NCI-H146 treated with DMSO at 0.1 percent for 48 hours (cell line): ENCODE measurements around the gene ARHGEF2.
A peak's percentile ranks its signal among the peaks of the same experiment; 100 is the strongest.

Experiments used
- DNase-seq: peaks from one replicate; lab custom pipeline; 2025; ENCODE audit not compliant: unreplicated experiment; lab: John Stamatoyannopoulos, UW

The ARHGEF2 gene

DNA sequence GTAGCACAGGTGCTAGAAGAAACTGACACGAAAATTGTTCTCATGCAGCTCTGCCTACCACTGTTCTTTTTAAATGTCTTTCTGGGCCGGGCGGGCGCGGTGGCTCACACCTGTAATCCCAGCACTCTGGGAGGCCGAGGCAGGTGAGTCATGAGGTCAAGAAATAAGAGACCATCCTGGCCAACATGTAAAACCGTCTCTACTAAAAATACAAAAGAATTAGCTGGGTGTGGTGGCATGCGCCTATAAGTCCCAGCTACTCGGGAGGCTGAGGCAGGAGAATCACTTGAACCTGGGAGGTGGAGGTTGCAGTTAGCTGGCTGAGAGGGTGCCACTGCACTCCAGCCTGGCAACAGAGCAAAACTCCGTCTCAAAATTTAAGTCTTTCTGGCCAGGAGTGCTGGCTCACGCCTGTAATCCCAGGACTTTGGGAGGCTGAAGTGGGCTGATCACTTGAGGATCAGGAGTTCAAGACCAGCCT, 66.3 kb downstream of the ARHGEF2 start:
- peak; percentile 6 for DNase-seq

DNA sequence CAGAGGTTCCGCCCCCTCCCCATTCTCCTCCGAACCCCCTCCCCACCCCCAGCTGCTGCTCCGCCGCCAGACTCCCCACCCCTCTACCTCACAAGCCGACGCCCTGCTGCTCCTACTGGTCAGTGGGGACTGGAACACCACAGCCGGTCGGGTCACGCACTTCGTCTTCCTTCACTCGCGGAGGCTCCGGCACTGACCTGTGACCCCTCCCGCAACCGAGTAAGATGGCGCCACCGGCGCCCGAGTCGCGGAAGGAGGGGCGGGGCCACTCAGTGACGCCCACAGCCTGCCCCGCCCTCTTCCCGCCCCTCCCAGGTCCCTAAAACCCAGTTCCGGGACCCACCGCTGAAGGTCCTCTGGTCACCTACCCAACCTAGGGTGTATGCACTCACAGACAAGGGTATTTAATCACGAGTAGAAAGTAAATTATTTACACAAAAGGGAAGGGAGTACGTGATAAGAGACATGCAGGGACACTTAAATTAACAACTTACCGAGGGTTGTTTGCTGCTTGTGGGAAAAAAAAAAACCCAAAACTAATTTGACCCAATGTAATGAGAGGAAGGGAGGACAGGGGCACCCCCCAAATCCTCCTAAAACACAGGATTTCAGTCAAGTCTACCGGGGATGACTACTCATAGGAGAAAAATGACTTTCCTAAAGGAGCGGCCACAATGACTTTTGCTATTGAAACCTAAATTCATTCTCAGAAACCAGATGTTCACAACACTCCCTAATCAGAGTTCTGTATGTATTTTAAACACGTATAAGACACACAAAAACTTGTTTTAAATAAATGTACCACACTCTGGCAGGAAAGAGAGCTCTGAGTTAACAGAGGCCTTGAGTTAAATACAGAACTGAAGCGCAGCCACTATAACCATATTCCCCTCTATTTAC, 66.9 kb downstream of the ARHGEF2 start, which contains the start of gene RIT1:
RIT1 (minus strand) TSS at position 194 of the 900 bp plus-strand sequence. CDS start 588 bp downstream, outside the sequence.
- peak; percentile 66 for DNase-seq

GRCh38 chr1:155910621-155911121, 67.7 kb downstream of the ARHGEF2 start:
- peak; percentile 42 for DNase-seq

DNA sequence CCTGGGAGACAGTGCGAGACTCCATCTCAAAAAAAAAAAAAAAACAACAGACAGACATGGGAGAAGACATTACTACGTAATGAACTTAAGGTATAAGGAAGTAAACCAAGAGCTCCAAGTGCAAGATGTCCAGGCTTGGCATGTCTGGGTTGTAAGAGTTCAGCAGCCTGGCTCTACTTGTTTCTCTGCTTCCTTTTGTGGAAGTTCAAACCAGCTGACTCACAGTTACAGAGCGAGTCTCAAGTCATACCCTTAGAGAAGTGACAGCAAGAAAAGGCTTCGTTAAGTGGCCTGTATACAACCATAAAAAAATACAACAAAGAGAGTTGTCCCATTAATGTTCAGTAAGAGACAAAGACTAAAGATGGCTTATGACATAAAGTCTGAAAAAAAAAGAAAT, 68.5 kb downstream of the ARHGEF2 start:
- no peak for DNase-seq

GRCh38 chr1:155904261-155904660, 74.1 kb downstream of the ARHGEF2 start:
- DNase-seq = no peak

- no peak for DNase-seq
Measured at GRCh38 chr1:155900161-155900560, 78.2 kb downstream of the ARHGEF2 start.

GRCh38 chr1:155899683-155900082, 78.7 kb downstream of the ARHGEF2 start:
- no peak for DNase-seq

- DNase-seq = no peak
Measured at GRCh38 chr1:155898888-155899287, 79.5 kb downstream of the ARHGEF2 start.

DNA sequence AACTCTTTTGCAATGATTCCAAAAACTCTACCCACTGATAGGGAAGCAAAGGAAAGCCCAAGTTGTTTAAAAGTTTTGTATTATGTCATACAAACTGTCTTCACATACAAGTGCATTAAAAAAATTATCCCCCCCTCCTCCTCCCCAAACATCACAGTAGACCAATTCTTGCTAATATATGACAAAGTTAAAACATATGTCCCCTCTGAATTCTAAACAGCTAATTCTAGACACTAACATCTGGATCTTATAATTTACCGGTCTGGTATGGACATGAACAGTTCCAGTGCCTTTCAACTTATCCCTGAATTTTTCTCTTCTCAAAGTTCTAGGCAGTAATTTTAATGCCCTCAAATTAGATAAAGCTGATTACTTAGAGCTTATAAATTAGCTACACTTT, 80.6 kb downstream of the ARHGEF2 start:
- DNase-seq = no peak
